BLaER1 treated with 17β-estradiol and CSF1 and Interleukin-3, amounts not matched to agents 10 nM and 100 nM (cell line): Measurements from ENCODE around the gene DOK3.

Source experiments
- H3K27ac ChIP-seq, 11 experiments: shearing (Covaris generic); formaldehyde crosslinking; 2 replicates each; pipeline ENCODE4 v1.8.1; 2022
- H3K27me3 ChIP-seq, 11 experiments: shearing (Covaris generic); formaldehyde crosslinking; 2 replicates each; pipeline ENCODE4 v1.8.1; 2022
- H3K36me3 ChIP-seq, 11 experiments: shearing (Covaris generic); formaldehyde crosslinking; 2 replicates each; pipeline ENCODE4 v1.8.1; 2022
- H3K4me1 ChIP-seq, 10 experiments: shearing (Covaris generic); formaldehyde crosslinking; 2 replicates each; pipeline ENCODE4 v1.8.1; 2022
- H3K4me2 ChIP-seq, 11 experiments: shearing (Covaris generic); formaldehyde crosslinking; 2 replicates each; pipeline ENCODE4 v1.8.1; 2022
- H3K4me3 ChIP-seq, 10 experiments: shearing (Covaris generic); formaldehyde crosslinking; 2 replicates each; pipeline ENCODE4 v1.8.1; 2022
- H3K9ac ChIP-seq, 11 experiments: shearing (Covaris generic); formaldehyde crosslinking; 2 replicates each; pipeline ENCODE4 v1.8.1; 2022
- H3K9me3 ChIP-seq, 11 experiments: shearing (Covaris generic); formaldehyde crosslinking; replicated peaks in 1 of 11; 2 replicates each; pipeline ENCODE4 v1.8.1; 2022
- H4K20me1 ChIP-seq, 11 experiments: shearing (Covaris generic); formaldehyde crosslinking; 2 replicates each; pipeline ENCODE4 v1.8.1; 2022
- Cebpa-rat ChIP-seq, 11 experiments: shearing (Covaris generic); IDR thresholded peaks; 2 replicates each; pipeline ENCODE4 v1.8.1; 2022

DOK3 gene

DNA sequence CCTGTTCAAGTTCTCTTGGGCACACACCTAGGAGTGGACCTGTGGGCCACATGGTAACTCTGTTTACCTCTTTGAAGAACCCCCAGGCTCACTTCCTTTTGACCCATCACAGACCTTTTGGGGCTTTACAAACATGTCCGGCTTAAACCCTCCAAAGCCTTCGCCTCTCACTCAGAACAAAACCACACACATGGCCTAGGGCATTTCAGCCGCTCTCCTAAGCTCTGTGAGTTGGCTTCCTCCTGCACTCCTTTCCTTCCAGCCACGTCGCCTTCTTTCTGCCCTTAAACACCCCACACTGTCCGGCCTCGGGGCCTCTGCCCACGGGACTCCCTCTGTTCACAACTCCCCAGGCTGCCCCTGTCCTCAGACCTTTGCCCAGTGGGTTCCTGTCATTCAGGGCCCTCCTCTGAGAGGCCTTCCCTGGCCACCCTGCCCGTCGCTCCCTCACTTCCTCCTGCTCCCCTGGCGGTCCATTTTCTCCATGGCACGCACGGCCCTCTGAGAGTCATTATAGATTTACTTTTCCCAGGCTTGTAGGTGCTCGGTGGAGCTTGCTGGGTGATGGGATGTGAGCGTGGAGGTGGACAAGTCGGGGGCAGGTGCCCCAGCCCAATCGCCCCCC, 1.9 kb downstream of the DOK3 start:
- TF ChIP-seq Cebpa-rat (IDR thresholded peaks at IDR 0.05), result no peak
- Histone ChIP-seq H3K4me3 (peak overlapping the region; percentile 74 to 92 (median 79)), H3K36me3 (peaks cover 65 to 83% (median 68%) of the 10 kb centered on the region in 11 experiments), H3K4me1 (peaks cover 77 to 86% (median 80%) of the 10 kb centered on the region in 10 experiments), H3K27ac (peak overlapping the region; percentile 93 to 100 (median 98)), H3K9ac (peak overlapping the region; percentile 91 to 100 (median 95)), H3K9me3 (no peaks in the 10 kb centered on the region), H4K20me1 (peaks cover 39 to 61% (median 46%) of the 10 kb centered on the region in 11 experiments), H3K27me3 (no peaks in the 10 kb centered on the region; a peak in 1 of 22 replicates), H3K4me2 (peak overlapping the region; percentile 94 to 100 (median 99))

DNA sequence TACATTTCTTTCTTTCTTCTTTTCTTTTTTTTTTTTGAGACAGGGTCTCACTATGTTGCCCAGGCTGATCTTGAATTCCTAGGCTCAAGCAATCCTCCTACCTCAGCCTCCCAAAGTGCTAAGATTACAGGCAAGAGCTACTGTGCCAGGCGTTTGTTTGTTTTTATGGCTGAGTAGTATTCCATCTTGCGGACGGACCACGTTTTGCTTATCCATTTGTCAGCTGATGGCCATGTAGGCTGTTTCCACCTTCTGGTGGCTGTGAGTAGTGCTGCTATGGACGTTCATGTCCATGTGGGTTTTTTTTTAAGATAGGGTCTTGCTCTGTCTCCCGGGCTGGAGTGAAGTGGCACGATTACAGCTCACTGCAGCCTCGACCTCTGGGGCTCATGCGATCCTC, 2.5 kb downstream of the DOK3 start:
- Histone ChIP-seq H3K27ac (peak overlapping the region in 10 of 11 experiments; percentile 93 to 100 (median 98); a peak in 19 of 22 replicates), H3K9me3 (no peaks in the 10 kb centered on the region), H3K9ac (peak overlapping the region; percentile 91 to 100 (median 95); a peak in 21 of 22 replicates), H3K4me2 (peak overlapping the region; percentile 94 to 100 (median 99)), H3K4me3 (peak overlapping the region; percentile 74 to 92 (median 79)), H3K27me3 (no peaks in the 10 kb centered on the region; a peak in 1 of 22 replicates), H3K36me3 (peaks cover 60 to 80% (median 67%) of the 10 kb centered on the region in 11 experiments), H4K20me1 (peaks cover 44 to 66% (median 51%) of the 10 kb centered on the region in 11 experiments), H3K4me1 (peaks cover 77 to 86% (median 80%) of the 10 kb centered on the region in 10 experiments)
- TF ChIP-seq Cebpa-rat (IDR thresholded peaks at IDR 0.05), result no peak

DNA sequence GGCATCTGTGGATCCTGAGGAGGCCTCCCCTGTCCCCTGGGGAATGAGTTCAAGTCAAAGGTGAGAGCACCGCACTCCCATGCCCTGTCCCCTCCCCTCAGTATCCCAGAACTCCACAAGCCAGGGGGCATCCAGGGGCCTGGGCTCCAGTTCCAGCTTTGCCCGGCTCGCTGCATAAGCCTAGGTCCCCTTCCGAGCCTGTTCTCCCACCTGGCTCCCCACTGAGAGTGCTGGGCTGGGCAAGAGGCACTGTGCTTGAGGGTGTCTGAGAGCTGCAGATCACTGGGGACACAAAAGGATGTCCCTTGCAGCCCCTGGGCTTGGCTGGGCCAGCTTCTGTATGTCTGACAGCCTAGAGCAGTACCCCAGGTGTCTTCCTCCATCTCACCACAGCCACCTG, 4.6 kb downstream of the DOK3 start:
- Histone ChIP-seq H3K4me3 (no peak overlapping the region; a peak in 1 of 20 replicates), H3K9me3 (no peaks in the 10 kb centered on the region), H3K27ac (peak overlapping the region in 5 of 11 experiments; percentile 18 to 61 (median 49); a peak in 8 of 22 replicates), H3K27me3 (peaks cover 0 to 6% (median 0%) of the 10 kb centered on the region in 11 experiments; a peak in 1 of 22 replicates), H4K20me1 (peaks cover 58 to 87% (median 65%) of the 10 kb centered on the region in 11 experiments), H3K4me2 (peak overlapping the region; percentile 94 to 100 (median 99)), H3K9ac (peak overlapping the region in 9 of 11 experiments; percentile 21 to 66 (median 45); a peak in 18 of 22 replicates), H3K36me3 (peaks cover 49 to 64% (median 56%) of the 10 kb centered on the region in 11 experiments), H3K4me1 (peaks cover 74 to 86% (median 79%) of the 10 kb centered on the region in 10 experiments)
- no peak for TF ChIP-seq Cebpa-rat (IDR thresholded peaks at IDR 0.05)

GRCh38 chr5:177504086-177505056, 5.3 kb downstream of the DOK3 start:
- H3K27me3 ChIP-seq, result peaks cover 0 to 13% (median 0%) of the 10 kb centered on the region in 11 experiments; a peak in 2 of 22 replicates
- peak overlapping the region in 5 of 11 experiments; percentile 18 to 61 (median 49); a peak in 9 of 22 replicates for H3K27ac ChIP-seq
- peak overlapping the region in 10 of 11 experiments; percentile 12 to 66 (median 44); a peak in 17 of 22 replicates for H3K9ac ChIP-seq
- H3K36me3 ChIP-seq, result peaks cover 49 to 62% (median 56%) of the 10 kb centered on the region in 11 experiments
- TF ChIP-seq Cebpa-rat (IDR thresholded peaks at IDR 0.05), result no peak
- peak overlapping the region in 1 of 10 experiments; percentile 24; a peak in 1 of 20 replicates for H3K4me3 ChIP-seq
- H3K4me2 ChIP-seq, result peak overlapping the region; percentile 94 to 100 (median 99)
- H4K20me1 ChIP-seq, result peaks cover 58 to 93% (median 67%) of the 10 kb centered on the region in 11 experiments
- no peaks in the 10 kb centered on the region for H3K9me3 ChIP-seq
- H3K4me1 ChIP-seq, result peaks cover 71 to 89% (median 83%) of the 10 kb centered on the region in 10 experiments

DNA sequence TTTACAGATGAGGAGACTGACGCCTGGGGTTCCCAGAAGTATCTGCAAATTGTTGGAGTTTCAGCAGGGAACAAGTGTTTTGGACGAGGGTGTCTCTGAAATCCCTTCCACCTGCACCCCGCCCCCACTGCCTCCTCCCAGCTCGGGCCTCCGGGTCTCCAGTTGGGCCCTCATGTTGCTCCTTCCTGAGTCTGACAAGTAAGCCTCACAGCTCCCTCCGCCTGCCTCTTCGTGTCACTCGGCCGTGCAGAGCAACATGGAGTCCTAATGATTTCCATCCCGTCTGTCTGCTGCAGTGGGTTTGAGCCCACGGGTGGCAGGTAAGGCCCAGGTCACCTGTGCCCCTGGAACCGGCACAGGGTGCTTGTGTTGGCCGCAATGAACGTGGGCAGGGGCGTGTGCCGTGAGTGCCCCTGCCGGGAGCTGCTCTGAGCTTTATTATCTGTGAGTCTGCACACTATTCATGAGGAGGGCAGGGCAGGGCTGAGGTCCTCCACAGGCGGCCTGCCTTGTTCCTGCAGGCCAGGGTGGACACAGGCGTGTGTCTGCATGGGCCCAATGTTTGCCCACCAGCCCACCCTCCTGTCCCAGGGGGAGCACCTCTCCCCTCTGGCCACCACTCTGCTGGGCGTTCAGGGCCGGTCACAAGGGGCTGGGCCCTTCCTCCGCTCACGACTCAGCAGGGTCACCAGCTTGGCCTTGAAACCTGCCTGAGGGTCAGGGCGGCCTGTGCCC, 6.1 kb downstream of the DOK3 start:
- H3K4me1 ChIP-seq, result peaks cover 74 to 97% (median 91%) of the 10 kb centered on the region in 10 experiments

GRCh38 chr5:177502886-177503285, 6.7 kb downstream of the DOK3 start:
- Histone ChIP-seq H3K27ac (peak overlapping the region in 7 of 11 experiments; percentile 26 to 68 (median 45); a peak in 13 of 22 replicates), H3K4me2 (peak overlapping the region; percentile 94 to 100 (median 99)), H3K9me3 (no peaks in the 10 kb centered on the region), H4K20me1 (peaks cover 58 to 84% (median 67%) of the 10 kb centered on the region in 11 experiments), H3K4me3 (no peak overlapping the region; a peak in 1 of 20 replicates), H3K27me3 (peaks cover 0 to 27% (median 0%) of the 10 kb centered on the region in 11 experiments; a peak in 5 of 22 replicates), H3K9ac (peak overlapping the region in 10 of 11 experiments; percentile 22 to 65 (median 42); a peak in 16 of 22 replicates), H3K4me1 (peaks cover 81 to 99% (median 98%) of the 10 kb centered on the region in 10 experiments), H3K36me3 (peaks cover 49 to 55% (median 51%) of the 10 kb centered on the region in 11 experiments)
- TF ChIP-seq Cebpa-rat (IDR thresholded peaks at IDR 0.05), result no peak

More for the DNA sequence above, 6.1 kb downstream of the DOK3 start:
- Histone ChIP-seq H3K27ac (peak overlapping the region in 5 of 11 experiments; percentile 44 to 68 (median 59); a peak in 8 of 22 replicates), H3K9me3 (no peaks in the 10 kb centered on the region), H3K4me2 (peak overlapping the region; percentile 94 to 100 (median 99)), H3K27me3 (peaks cover 0 to 22% (median 0%) of the 10 kb centered on the region in 11 experiments; a peak in 5 of 22 replicates), H3K4me3 (peak overlapping the region in 2 of 10 experiments; percentile 5 to 24; a peak in 2 of 20 replicates), H3K36me3 (peaks cover 49 to 61% (median 56%) of the 10 kb centered on the region in 11 experiments), H3K9ac (peak overlapping the region in 9 of 11 experiments; percentile 8 to 65 (median 43); a peak in 13 of 22 replicates), H4K20me1 (peaks cover 58 to 91% (median 67%) of the 10 kb centered on the region in 11 experiments)
- no peak for TF ChIP-seq Cebpa-rat (IDR thresholded peaks at IDR 0.05)

DNA sequence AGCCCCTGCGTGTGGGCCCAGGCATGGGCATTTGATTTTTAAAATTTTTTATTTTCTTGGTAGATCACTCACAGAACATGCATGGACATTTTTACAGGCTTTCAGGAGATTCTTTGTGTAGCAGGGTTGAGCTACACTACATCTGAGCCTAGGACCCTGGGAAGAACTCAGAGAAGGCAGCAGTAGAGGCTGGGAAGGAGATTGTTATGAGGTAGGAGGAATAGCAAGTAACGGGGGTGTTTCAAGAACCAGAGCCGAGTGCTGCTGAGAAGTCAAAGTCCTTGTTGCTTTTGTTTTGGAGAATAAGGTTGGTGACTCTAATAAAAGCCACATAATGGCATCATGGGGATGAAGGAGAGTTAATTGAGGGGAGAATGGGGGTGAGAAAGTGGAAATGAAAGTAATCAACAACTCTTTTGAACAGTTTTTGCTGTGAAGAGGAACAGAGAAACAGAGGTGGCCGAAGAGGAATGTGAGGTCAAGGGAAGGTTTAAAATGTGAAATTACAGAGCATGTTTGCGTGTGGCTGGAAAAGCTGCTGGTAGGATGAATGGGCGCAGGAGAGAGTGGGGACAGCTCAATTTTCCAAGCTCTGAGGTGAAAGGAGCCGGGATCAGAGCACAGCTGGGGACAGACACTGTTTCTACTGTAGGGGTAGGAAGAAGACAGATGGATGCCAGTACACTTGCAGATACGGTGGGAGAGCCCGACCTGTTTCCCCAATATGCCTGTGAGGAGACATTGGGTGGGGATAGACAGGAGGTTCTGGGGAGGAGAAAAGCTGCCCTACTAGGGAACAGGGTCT, 7.5 kb downstream of the DOK3 start:
- Histone ChIP-seq H3K27ac (peak overlapping the region in 7 of 11 experiments; percentile 26 to 68 (median 45); a peak in 14 of 22 replicates), H4K20me1 (peaks cover 56 to 76% (median 68%) of the 10 kb centered on the region in 11 experiments), H3K27me3 (peaks cover 0 to 27% (median 0%) of the 10 kb centered on the region in 11 experiments; a peak in 5 of 22 replicates), H3K4me1 (peaks cover 77 to 95% (median 94%) of the 10 kb centered on the region in 10 experiments), H3K4me2 (peak overlapping the region; percentile 94 to 100 (median 99)), H3K9ac (peak overlapping the region in 9 of 11 experiments; percentile 22 to 65 (median 43); a peak in 15 of 22 replicates), H3K4me3 (no peak overlapping the region), H3K9me3 (no peaks in the 10 kb centered on the region), H3K36me3 (peaks cover 42 to 47% (median 44%) of the 10 kb centered on the region in 11 experiments)
- no peak for TF ChIP-seq Cebpa-rat (IDR thresholded peaks at IDR 0.05)
